ENCODE measurements around the gene CHD2. TPM values are rescaled to one million over a fixed set of nuclear protein-coding genes. Genes with fewer than 3 reads are reported as not detected.

CHD2 gene
- total and polyA plus RNA-seq, 10 of the 15 experiments (the other 5 are each of a cell fraction or from before 2014, with no cell fraction given) = 38.1 to 94.7 (median 63.3) TPM

GRCh38 chr15:92896561-92896960 is 3.6 kb upstream of the CHD2 start:
- no peaks in the 10 kb centered on the region for H3K4me1 ChIP-seq (ENCODE audit: control insufficient read depth, insufficient read depth, low read length)
- peaks cover 92% of the 10 kb centered on the region for H3K79me2 ChIP-seq (ENCODE audit: control insufficient read depth, insufficient read depth, low read length)
- no peak overlapping the region for H2AFZ ChIP-seq (ENCODE audit: control insufficient read depth, low read depth, low read length)
- in situ Hi-C loops (cut with MboI) (no loop called here), intact Hi-C loops (cut with micrococcal nuclease; ENCODE audit: unreplicated experiment) (no loop called here)
- no peak for DNase-seq (ENCODE audit: low read depth, low spot score)
- SMC1A ChIA-PET (ENCODE audit: uncharacterized antibody, unreplicated experiment) = interaction anchor here (1.0 to 16.8 kb wide), 6 partner anchors 8 to 88 kb away, joined by 3 to 252 read pairs (median 12); partner anchors contain the start of gene CHD2
- TF ChIP-seq ZNF24 (IDR thresholded peaks at IDR 0.05) (no peak), FOXM1 (IDR thresholded peaks at IDR 0.05; ENCODE audit: low read depth, low read length) (no peak), PKNOX1 (IDR thresholded peaks at IDR 0.05) (no peak), SMARCA5 (IDR thresholded peaks at IDR 0.05) (no peak), ASH2L (IDR thresholded peaks at IDR 0.05; ENCODE audit: borderline replicate concordance, low read depth) (no peak), EP300 (IDR thresholded peaks at IDR 0.05; ENCODE audit: borderline replicate concordance in 1 of 2, control insufficient read depth in 1 of 2, low read depth in 2 of 2, low read length in 2 of 2) (no peak), SKIL (IDR thresholded peaks at IDR 0.05; ENCODE audit: low read depth, poor library complexity, severe bottlenecking) (no peak), MAX (IDR thresholded peaks at IDR 0.05; ENCODE audit: low read depth, low read length) (no peak), ZNF217 (IDR thresholded peaks at IDR 0.05) (no peak), SREBF1 (IDR thresholded peaks at IDR 0.05; ENCODE audit: low read length) (no peak), RELA (IDR thresholded peaks at IDR 0.05; ENCODE audit: borderline replicate concordance, partially characterized antibody) (no peak), SP1 (IDR thresholded peaks at IDR 0.05; ENCODE audit: low read depth, low read length) (no peak), STAT1 (conservative IDR thresholded peaks at IDR 0.05) (no peak), JUNB (IDR thresholded peaks at IDR 0.05) (no peak), ATF3 (IDR thresholded peaks at IDR 0.05; ENCODE audit: borderline replicate concordance, extremely low read depth, low read depth, low read length) (no peak)
- no peak overlapping the region for H3K9ac ChIP-seq (ENCODE audit: control insufficient read depth, insufficient read depth, low read length)
- POLR2A ChIA-PET = interaction anchor here (0.9 to 2.8 kb wide), 4 partner anchors 12 to 65 kb away, joined by 3 to 12 read pairs (median 6); no protein-coding TSS in a partner anchor
- RAD21 ChIA-PET (ENCODE audit: unreplicated experiment) = interaction anchor here (2.4 to 3.4 kb wide), 3 partner anchors 11 to 87 kb away, joined by 9 to 13 read pairs (median 9); no protein-coding TSS in a partner anchor
- no TSS peak for BruUV-seq (replicated peaks)
- no peak overlapping the region for H3K27ac ChIP-seq (ENCODE audit: control insufficient read depth, insufficient read depth)
- no peaks in the 10 kb centered on the region for H3K27me3 ChIP-seq (replicated peaks in 1 of 2; ENCODE audit: control insufficient read depth in 2 of 2, insufficient read depth in 2 of 2, low read length in 1 of 2)
- H3K4me2 ChIP-seq (ENCODE audit: control insufficient read depth, insufficient read depth) = no peak overlapping the region
- no peaks in the 10 kb centered on the region for H4K20me1 ChIP-seq (ENCODE audit: control insufficient read depth, insufficient read depth)
- no peak for ATAC-seq
- no peaks in the 10 kb centered on the region; the same call in none of the 3 replicates for H3K9me3 ChIP-seq (replicated peaks; ENCODE audit: control insufficient read depth, insufficient read depth, low read length)
- H3K36me3 ChIP-seq (ENCODE audit: control insufficient read depth in 2 of 2, insufficient read depth in 2 of 2, low read length in 1 of 2) = peaks cover 2 to 14% of the 10 kb centered on the region in 2 experiments; a peak in 3 of 4 replicates
- FAIRE-seq = no peak
- CTCF ChIA-PET = interaction anchor here (1.1 to 1.2 kb wide), 2 partner anchors 21 to 89 kb away, joined by 3 read pairs; no protein-coding TSS in a partner anchor
- no peak overlapping the region for H3K4me3 ChIP-seq

Measured in GM12878 (cell line).